Fibroblast of pulmonary artery (primary cell): ENCODE measurements around the gene ACOT8.
"Not testable (repeated sequence)": the region's sequence is repeated elsewhere in the genome, so short reads cannot be mapped to it uniquely, and the experiment has no call there.

Source experiments
- DNase-seq: peaks from one replicate; pipeline ENCODE4 v3.0.0-alpha.2; 2010; ENCODE audit warnings: low read depth
- H3K4me3 ChIP-seq: replicated peaks from 2 replicates; pipeline ENCODE4 v1.5.1; 2011; ENCODE audit warnings: low read depth, mild to moderate bottlenecking, control low read depth, low read length, moderate library complexity
- CTCF ChIP-seq: IDR thresholded peaks from 2 replicates; pipeline ENCODE4 v1.5.1; 2011; ENCODE audit warnings: mild to moderate bottlenecking, control low read depth, low read length, inconsistent platforms; ENCODE audit errors: missing control alignments

ACOT8 gene

GRCh38 chr20:45857114-45857881 is at the start of gene ACOT8, which contains the start of gene ZSWIM3:
Gene ACOT8, minus strand, starts transcription at chr20:45857392. Its CDS starts 77 bp downstream, at chr20:45857315.
Gene ZSWIM3, plus strand, starts transcription at chr20:45857614. Its CDS starts 212 bp downstream, at chr20:45857826.
- no peak for TF ChIP-seq CTCF
- DNase-seq = peak; percentile 100
- H3K4me3 ChIP-seq = peak within 1 kb of the TSS; percentile 73

- no peak overlapping the region for H3K4me3 ChIP-seq
- no peak for TF ChIP-seq CTCF
- peak; percentile 57 for DNase-seq
Measured at GRCh38 chr20:45905505-45906079, 48.4 kb upstream of the ACOT8 start.

GRCh38 chr20:45904583-45905504 is 47.7 kb upstream of the ACOT8 start:
- no peak overlapping the region for H3K4me3 ChIP-seq
- DNase-seq = no peak
- no peak for TF ChIP-seq CTCF

- TF ChIP-seq CTCF = no peak
- DNase-seq = no peak
- no peak overlapping the region for H3K4me3 ChIP-seq
Measured at GRCh38 chr20:45902199-45902701, 45.1 kb upstream of the ACOT8 start.

GRCh38 chr20:45901332-45901731 is 44.1 kb upstream of the ACOT8 start:
- not testable (repeated sequence) for DNase-seq, H3K4me3 ChIP-seq

GRCh38 chr20:45899046-45899835 is 42.0 kb upstream of the ACOT8 start:
- TF ChIP-seq CTCF = no peak
- no peak overlapping the region for H3K4me3 ChIP-seq

More at GRCh38 chr20:45899046-45899835, 42.0 kb upstream of the ACOT8 start:
- no peak for DNase-seq
